Measurements from ENCODE around the gene SLC66A2.

SLC66A2 gene

GRCh38 chr18:79949697-79950487, 1.6 kb downstream of the SLC66A2 start:
- no peak for DNase-seq

- no peak for DNase-seq
These were observed 2.6 kb downstream of the SLC66A2 start for GRCh38 chr18:79948719-79949411.

- DNase-seq, result no peak
These were observed 3.4 kb downstream of the SLC66A2 start for GRCh38 chr18:79947881-79948610.

GRCh38 chr18:79947054-79947755, 4.2 kb downstream of the SLC66A2 start:
- no peak for DNase-seq

- DNase-seq, result no peak
These were observed 6.1 kb downstream of the SLC66A2 start for GRCh38 chr18:79945118-79946042.

- DNase-seq, result no peak
These were observed 6.7 kb downstream of the SLC66A2 start for GRCh38 chr18:79944746-79945117.

- DNase-seq, result no peak
These were observed 7.2 kb downstream of the SLC66A2 start for GRCh38 chr18:79944126-79944731.

- DNase-seq, result no peak
These were observed 7.8 kb downstream of the SLC66A2 start for GRCh38 chr18:79943608-79944125.

- no peak for DNase-seq
These were observed 8.5 kb downstream of the SLC66A2 start for GRCh38 chr18:79942786-79943607.

- no peak for DNase-seq
These were observed 9.2 kb downstream of the SLC66A2 start for GRCh38 chr18:79942211-79942610.

GRCh38 chr18:79941473-79942119, 9.9 kb downstream of the SLC66A2 start:
- DNase-seq, result no peak

- DNase-seq, result no peak
These were observed 10.5 kb downstream of the SLC66A2 start for GRCh38 chr18:79940814-79941472.

GRCh38 chr18:79940126-79940813, 11.2 kb downstream of the SLC66A2 start:
- DNase-seq, result no peak

GRCh38 chr18:79939096-79939495, 12.4 kb downstream of the SLC66A2 start:
- no peak for DNase-seq

GRCh38 chr18:79938196-79938595, 13.3 kb downstream of the SLC66A2 start:
- no peak for DNase-seq

GRCh38 chr18:79937103-79937860, 14.2 kb downstream of the SLC66A2 start:
- DNase-seq, result no peak

- DNase-seq, result no peak
These were observed 14.8 kb downstream of the SLC66A2 start for GRCh38 chr18:79936641-79937040.

- DNase-seq, result no peak
These were observed 15.5 kb downstream of the SLC66A2 start for GRCh38 chr18:79935925-79936324.

Measured in left hindlimb (tissue), 1 donor.